ENCODE data around the gene PCCA.

PCCA gene

GRCh38 chr13:100532090-100532766, 443.3 kb downstream of the PCCA start:
- TF ChIP-seq CREB5 (CRISPR knock-in tag; IDR thresholded peaks at IDR 0.05; ENCODE audit: low read depth) (no peak), ISL1 (CRISPR knock-in tag; IDR thresholded peaks at IDR 0.05) (no peak), RARB (CRISPR knock-in tag; IDR thresholded peaks at IDR 0.05) (no peak), ZFP30 (CRISPR knock-in tag; IDR thresholded peaks at IDR 0.05) (no peak), TOX (CRISPR knock-in tag; IDR thresholded peaks at IDR 0.05; ENCODE audit: borderline replicate concordance) (no peak), ESRRG (CRISPR knock-in tag; IDR thresholded peaks at IDR 0.05) (no peak), ZC3H10 (CRISPR knock-in tag; IDR thresholded peaks at IDR 0.05) (no peak), ZNF8 (CRISPR knock-in tag; IDR thresholded peaks at IDR 0.05) (no peak), GLIS3 (CRISPR knock-in tag; IDR thresholded peaks at IDR 0.05) (no peak), PATZ1 (CRISPR knock-in tag; IDR thresholded peaks at IDR 0.05; ENCODE audit: borderline replicate concordance) (no peak), POU6F1 (CRISPR knock-in tag; IDR thresholded peaks at IDR 0.05; ENCODE audit: borderline replicate concordance, low read depth) (no peak), ARNTL (CRISPR knock-in tag; IDR thresholded peaks at IDR 0.05; ENCODE audit: borderline replicate concordance, low read depth) (no peak), CSDC2 (CRISPR knock-in tag; IDR thresholded peaks at IDR 0.05) (no peak), BACH2 (CRISPR knock-in tag; IDR thresholded peaks at IDR 0.05; ENCODE audit: borderline replicate concordance) (no peak), SNAI2 (CRISPR knock-in tag; IDR thresholded peaks at IDR 0.05) (no peak), TSHZ2 (CRISPR knock-in tag; IDR thresholded peaks at IDR 0.05) (no peak)
- ATAC-seq: no peak

- no peak; the same call in 2 of the 3 replicates for ATAC-seq
- TF ChIP-seq PPARA (CRISPR knock-in tag; IDR thresholded peaks at IDR 0.05; ENCODE audit: borderline replicate concordance): no peak
- no peak for TF ChIP-seq BACH2 (CRISPR knock-in tag; IDR thresholded peaks at IDR 0.05; ENCODE audit: borderline replicate concordance)
- TF ChIP-seq ZNF70 (CRISPR knock-in tag; IDR thresholded peaks at IDR 0.05): no peak
- TF ChIP-seq ISL1 (CRISPR knock-in tag; IDR thresholded peaks at IDR 0.05): no peak
- TF ChIP-seq ZNF8 (CRISPR knock-in tag; IDR thresholded peaks at IDR 0.05): no peak
- no peak for TF ChIP-seq TOX (CRISPR knock-in tag; IDR thresholded peaks at IDR 0.05; ENCODE audit: borderline replicate concordance)
- no peak for TF ChIP-seq PATZ1 (CRISPR knock-in tag; IDR thresholded peaks at IDR 0.05; ENCODE audit: borderline replicate concordance)
- no peak for TF ChIP-seq ZNF565 (CRISPR knock-in tag; conservative IDR thresholded peaks at IDR 0.05; ENCODE audit: low read depth)
- no peak for TF ChIP-seq ZFP3 (CRISPR knock-in tag; IDR thresholded peaks at IDR 0.05)
- no peak for TF ChIP-seq ARNTL (CRISPR knock-in tag; IDR thresholded peaks at IDR 0.05; ENCODE audit: borderline replicate concordance, low read depth)
- TF ChIP-seq ZFP30 (CRISPR knock-in tag; IDR thresholded peaks at IDR 0.05): no peak
- no peak for TF ChIP-seq RARB (CRISPR knock-in tag; IDR thresholded peaks at IDR 0.05)
- no peak for TF ChIP-seq GLIS3 (CRISPR knock-in tag; IDR thresholded peaks at IDR 0.05)
- TF ChIP-seq ZC3H10 (CRISPR knock-in tag; IDR thresholded peaks at IDR 0.05): no peak
- no peak for TF ChIP-seq TSHZ2 (CRISPR knock-in tag; IDR thresholded peaks at IDR 0.05)
- TF ChIP-seq OSR1 (CRISPR knock-in tag; IDR thresholded peaks at IDR 0.05): no peak
- no peak for TF ChIP-seq SNAI2 (CRISPR knock-in tag; IDR thresholded peaks at IDR 0.05)
- no peak for TF ChIP-seq POU6F1 (CRISPR knock-in tag; IDR thresholded peaks at IDR 0.05; ENCODE audit: borderline replicate concordance, low read depth)
- no peak for TF ChIP-seq TCF4 (CRISPR knock-in tag; IDR thresholded peaks at IDR 0.05; ENCODE audit: borderline replicate concordance)
Observed at GRCh38 chr13:100532836-100533435, 444.0 kb downstream of the PCCA start.

All from SK-N-SH treated with all-trans-retinoic acid at 6 μM for 48 hours (cell line).